H1 (cell line): ENCODE results near the gene CFLAR. TPM values are rescaled to one million over a fixed set of nuclear protein-coding genes. Genes with fewer than 3 reads are reported as not detected.

ENCODE experiments used
- EP300 ChIP-seq, 2 experiments: IDR thresholded peaks; 1 replicate in 1 of 2; 2 replicates in 1 of 2; pipeline ENCODE4 v1.6.1; 2011 to 2012; ENCODE audit warnings: low read depth in 2 of 2, low read length in 2 of 2, mild to moderate bottlenecking in 2 of 2, borderline replicate concordance in 1 of 2, inconsistent platforms in 1 of 2, moderate library complexity in 1 of 2
- TCF12 ChIP-seq: IDR thresholded peaks from 2 replicates; pipeline ENCODE4 v1.6.1; 2011; ENCODE audit warnings: low read depth, mild to moderate bottlenecking, low read length
- polyA plus RNA-seq, 7 experiments: library from polyadenylated mRNA; depleted of rRNA in 3 of 7; stranded (reverse) in 5 of 7; unstranded in 2 of 7; fragments of >200 nt in 5 of 7; fragments of 200-250 nt in 2 of 7; gene quantifications; 1 replicate in 5 of 7; 2 replicates in 1 of 7; 4 replicates in 1 of 7; pipeline versions ENCODE4 v1.2.1 to v1.2.3, GENCODE V29; 2011 to 2013; ENCODE audit warnings: missing spikeins in 2 of 7, mixed read lengths in 2 of 7
- total RNA-seq: library from RNA; stranded (reverse); fragmentation: NEBNext Ultra II Directional; extraction: Animal tissue kit (Norgen Biotek cat#: 25700); gene quantifications from 2 replicates; pipeline ENCODE4 v1.2.1, GENCODE V29; 2021

CFLAR gene
- total and polyA plus RNA-seq, 2 of the 8 experiments (the other 6 are each of a cell fraction or from before 2014, with no cell fraction given): 1.1 to 3.9 TPM

- TF ChIP-seq TCF12 (no peak), EP300 (IDR thresholded peaks at IDR 0.05; ENCODE audit: borderline replicate concordance in 1 of 2, low read depth in 2 of 2, low read length in 2 of 2) (no peak)
Measured at GRCh38 chr2:201084863-201085262, 31.1 kb upstream of the CFLAR start (continued).
